Stimulated activated CD8-positive, alpha-beta memory T cell treated with anti-CD3 and anti-CD28 coated beads, Interleukin-7, amount 100 ng/mL, for 24 hours (primary cell): ENCODE measurements around the gene RPL7A.
"Not testable (repeated sequence)": the region's sequence is repeated elsewhere in the genome, so short reads cannot be mapped to it uniquely, and the experiment has no call there.

ENCODE experiments used
- DNase-seq: peaks from one replicate; pipeline ENCODE4 v3.0.0-alpha.2; 2020; ENCODE audit warnings: low read depth

RPL7A gene

GRCh38 chr9:133327834-133328484, 20.1 kb upstream of the RPL7A start:
- DNase-seq: no peak

DNA sequence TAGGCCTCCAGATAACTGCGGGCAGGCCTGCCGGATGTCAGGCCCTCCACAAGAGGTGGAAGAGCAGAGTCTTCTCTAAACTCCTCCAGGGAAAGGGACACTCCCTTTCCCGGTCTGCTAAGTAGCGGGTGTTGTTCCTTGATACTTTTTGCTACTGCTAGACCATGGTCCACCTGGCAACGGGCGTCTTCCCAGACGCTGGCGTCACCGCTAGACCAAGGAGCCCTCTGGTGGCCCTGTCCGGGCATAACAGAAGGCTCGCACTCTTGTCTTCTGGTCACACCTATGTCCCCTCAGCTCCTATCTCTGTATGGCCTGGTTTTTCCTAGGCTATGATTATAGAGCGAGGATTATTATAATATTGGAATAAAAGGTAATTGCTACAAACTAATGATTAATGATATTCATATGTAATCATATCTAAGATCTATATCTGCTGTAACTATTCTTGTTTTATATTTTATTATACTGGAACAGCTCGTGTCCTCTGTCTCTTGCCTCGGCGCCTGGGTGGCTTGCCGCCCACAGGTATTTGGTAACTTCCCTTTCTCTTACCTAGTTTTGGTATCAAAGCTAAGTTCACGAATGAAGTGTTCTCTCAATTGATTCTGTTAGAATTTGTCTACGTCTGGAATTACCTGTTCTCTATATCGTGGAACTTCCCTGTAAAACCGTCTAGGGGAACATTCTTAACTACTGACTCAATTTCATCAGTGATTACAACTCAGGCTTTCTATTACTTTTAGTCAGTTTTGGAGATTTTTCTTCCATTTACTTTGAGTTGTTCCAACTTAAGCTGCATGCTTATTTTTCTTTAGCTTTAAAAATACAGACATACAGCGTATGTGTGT, 18.5 kb upstream of the RPL7A start:
- not testable (repeated sequence) for DNase-seq

DNA sequence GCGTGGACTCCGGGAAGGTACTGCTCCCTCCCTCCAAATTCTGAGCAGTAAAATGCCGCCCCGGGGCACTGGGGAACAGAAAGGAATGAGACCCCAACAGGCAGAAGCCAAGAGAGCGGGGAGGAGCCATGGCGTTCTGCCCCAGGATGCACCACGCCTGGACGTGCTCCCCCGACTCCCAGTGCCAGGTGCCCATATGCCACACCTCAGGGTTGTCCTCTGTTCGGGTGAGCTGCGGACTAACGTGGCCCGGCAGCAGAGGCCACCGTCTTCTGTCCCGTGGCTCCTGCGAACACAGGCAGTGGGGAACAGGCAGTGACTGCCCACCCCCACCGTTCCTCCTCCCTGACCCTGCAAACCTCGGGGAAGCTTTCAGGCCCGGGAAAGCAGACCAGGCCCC, 16.8 kb upstream of the RPL7A start:
- no peak for DNase-seq

- DNase-seq: no peak
Measured at GRCh38 chr9:133331641-133332380, 16.2 kb upstream of the RPL7A start.

DNA sequence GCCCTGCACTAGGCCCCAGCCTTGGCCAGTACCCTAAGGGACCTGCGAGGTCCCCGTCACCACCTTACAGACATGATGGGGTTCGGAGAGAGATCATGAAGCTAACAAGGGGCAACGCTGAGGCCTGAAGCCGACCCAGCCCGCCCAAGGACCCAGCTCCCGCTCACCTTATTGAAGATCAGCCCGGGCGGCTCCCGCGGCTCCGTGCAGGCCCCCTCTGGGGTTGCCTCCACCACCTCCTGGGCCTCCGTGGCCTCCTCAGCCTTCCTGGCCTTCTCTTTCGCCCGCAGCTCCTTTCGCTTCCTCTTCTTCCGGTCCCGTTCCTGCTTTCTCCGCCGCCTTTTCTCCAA, 15.7 kb upstream of the RPL7A start:
- no peak for DNase-seq

- no peak for DNase-seq
Measured at GRCh38 chr9:133333011-133333410, 15.0 kb upstream of the RPL7A start.

GRCh38 chr9:133333566-133333965, 14.5 kb upstream of the RPL7A start:
- no peak for DNase-seq

DNA sequence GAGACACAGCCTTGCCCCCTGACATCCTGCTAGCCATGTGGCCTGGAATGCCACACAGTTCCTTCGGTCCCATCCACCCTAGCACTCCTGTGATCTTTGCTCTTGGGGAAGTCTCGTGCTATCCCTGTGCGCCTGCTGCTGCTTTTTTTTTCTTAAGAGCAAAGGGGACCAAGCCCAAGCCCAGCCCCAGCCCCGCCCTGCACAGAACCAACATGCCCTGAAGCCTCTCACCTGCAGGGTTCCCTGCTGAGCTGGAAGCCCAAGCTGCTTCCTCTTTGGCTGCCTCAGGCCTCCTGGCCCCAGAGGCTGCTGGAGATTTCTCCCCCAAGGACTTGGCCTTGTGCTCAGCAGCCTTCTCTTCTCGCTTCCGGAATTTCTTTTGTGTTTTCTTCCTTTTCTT, 13.9 kb upstream of the RPL7A start:
- no peak for DNase-seq

GRCh38 chr9:133334888-133335287, 13.1 kb upstream of the RPL7A start:
- not testable (repeated sequence) for DNase-seq

DNA sequence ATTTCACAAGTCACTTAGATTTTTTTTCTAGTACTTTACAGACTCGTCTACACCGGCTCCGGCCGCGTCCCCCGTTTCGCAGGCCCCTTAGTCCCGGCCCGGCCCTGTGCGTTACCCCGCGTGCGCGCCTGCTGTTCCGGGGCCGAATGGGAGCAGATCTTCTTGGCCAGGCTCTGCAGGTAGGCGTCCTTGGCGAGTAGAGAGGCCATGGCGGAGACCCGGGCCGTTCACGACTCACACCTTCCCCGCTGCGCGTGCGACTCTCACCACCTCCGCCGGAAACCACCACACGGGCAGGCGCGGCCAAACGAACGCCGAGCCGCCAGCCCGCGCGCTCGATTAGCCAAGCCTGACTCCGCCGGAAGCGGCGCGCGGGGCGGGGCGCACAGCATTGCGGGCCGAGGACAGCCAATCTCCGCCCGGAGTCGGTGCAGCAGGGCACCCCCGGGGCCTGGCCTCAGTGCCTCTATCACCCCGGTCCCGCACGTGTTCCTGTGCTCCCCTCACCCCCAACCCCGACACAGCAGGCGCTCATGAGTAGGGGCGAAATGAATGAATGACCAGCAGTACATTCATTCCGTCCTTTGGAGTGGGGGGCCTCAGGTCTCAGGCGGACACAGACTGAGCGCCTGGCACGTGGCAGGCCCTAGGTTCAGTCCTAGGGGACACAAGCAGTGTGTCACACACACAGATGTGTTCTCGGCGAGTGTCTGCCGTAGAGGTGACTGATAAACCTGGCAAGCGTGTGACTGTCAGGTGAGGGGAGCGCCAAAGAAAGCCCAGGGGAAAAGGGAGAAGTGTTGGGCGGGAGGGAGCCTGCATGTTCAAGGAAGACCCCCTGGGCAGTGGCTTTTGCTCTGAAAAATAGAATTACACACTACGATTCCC, 11.8 kb upstream of the RPL7A start, which contains the start of gene SURF6:
TSS of gene SURF6 (minus strand) at position 265 of the 888 bp plus-strand sequence. CDS start at position 209, 56 bp downstream.
- DNase-seq: peak; percentile 87

DNA sequence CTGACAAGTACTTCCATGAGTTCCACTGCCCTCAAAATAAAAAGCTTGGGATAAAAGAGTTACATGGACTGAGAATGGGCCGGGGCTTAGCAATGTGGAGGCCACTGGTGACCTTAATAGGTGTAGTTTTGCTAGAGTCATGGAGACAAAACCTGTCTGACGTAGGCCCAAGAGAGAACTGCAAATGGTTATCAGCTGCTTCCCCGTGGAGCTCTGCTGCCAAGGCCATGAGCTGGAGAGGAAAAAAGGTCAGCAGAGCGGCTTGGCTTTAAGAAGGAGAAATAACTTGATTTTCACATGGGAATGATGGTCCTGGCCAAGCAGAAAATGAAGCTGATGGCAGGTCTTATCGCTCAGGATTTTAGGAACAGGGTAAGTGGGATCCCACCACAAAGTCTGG, 8.4 kb upstream of the RPL7A start:
- DNase-seq: no peak

DNA sequence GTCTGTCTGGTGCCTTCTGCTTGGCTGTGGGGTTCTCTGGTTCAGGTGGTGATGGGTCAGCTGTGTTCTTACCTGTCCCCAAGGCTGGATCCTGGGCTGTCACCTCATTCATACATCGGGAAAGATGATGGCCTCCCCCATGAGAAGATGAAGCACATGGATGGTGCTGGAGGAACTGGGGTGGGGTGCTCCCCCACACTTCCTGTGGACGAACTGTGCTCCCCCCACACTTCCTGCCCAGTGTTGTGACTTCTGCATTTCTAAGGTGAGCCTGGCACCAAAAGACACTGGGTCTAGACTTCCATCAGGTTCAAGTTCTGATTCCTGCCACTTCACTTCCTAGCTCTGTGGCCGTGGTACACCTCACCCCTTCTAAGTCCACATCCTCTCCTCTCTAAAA, 7.8 kb upstream of the RPL7A start:
- no peak for DNase-seq

DNA sequence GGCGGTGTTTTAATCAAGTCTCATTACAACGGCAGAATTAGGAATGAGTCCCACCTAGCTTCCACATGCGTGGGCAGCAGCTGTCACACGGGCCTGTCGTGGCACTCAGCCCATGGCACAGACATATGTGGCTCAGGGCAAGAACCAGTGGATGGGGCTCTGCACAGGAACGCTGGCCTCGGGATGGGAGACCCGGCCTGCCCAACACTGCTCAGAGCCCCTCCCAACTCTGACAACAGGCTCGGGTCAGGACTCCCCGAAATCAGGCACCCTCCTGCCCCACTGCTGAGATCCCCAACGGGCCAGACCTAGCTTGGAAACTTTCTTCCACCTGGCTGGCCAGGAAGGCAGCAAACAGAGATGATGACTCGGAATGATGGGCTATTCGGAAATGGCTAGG, 7.1 kb upstream of the RPL7A start:
- DNase-seq: no peak

GRCh38 chr9:133341369-133342068, 6.5 kb upstream of the RPL7A start:
- DNase-seq: no peak

- no peak for DNase-seq
Measured at GRCh38 chr9:133342069-133342406, 6.0 kb upstream of the RPL7A start.

- DNase-seq: no peak
Measured at GRCh38 chr9:133342570-133342969, 5.4 kb upstream of the RPL7A start.

DNA sequence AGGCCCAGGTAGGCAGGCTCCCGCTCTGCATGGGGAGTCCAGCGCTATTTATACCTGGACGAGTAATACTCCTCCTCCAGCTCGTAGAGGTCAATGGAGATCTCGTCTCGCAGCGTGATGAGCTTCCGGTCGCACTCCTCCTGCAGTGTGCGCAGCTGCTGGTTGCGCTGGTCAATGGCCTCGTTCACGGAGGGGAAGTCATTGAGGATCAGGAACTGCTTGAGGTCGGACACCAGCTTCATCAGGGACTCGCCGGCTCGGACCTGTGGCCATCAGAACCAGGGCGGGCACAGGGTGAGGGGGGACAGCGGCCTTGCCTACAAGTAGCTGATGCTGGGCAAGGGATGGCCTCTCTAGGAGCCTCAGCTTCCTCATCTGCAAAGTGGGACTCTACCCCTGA, 3.9 kb upstream of the RPL7A start:
- DNase-seq: no peak

DNA sequence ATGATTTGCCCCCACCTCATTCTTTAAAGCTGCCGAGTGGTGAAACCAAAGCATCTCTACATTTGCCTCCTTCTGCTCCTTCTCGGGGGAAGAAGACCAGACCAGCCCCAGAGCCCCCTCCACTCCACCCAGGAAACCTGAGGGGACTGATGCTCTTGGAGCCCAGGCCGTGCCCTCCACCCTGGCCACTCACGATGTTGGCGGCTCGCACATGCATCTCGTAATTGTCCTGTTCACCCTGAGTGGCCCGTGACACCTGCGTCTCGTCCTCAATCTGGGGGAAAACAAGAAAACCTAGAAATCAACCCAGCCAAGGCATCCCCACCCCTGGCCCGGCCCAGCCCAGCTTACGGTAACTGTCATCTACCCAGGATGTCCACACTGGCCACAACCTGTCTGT, 3.0 kb upstream of the RPL7A start:
- DNase-seq: no peak

DNA sequence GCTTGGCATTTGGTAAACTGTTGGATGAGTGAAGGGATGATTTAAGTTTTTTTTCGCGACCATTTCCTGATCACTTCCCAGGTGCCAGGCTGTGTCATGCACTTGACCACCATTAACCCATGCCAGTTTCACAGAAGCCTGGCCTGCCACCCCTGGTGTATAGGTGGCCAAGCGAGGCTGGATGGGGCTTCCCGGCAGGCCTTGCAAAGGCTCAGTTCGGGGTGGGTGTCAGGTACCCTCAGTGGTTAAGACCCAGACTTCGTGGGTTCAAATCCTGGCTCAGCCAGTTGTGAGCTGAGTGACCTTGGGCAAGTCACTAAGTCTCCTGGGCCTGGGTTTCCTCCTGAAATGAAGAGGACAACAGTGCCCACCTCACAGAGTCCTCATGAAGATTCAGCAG, 2.4 kb upstream of the RPL7A start:
- DNase-seq: no peak

DNA sequence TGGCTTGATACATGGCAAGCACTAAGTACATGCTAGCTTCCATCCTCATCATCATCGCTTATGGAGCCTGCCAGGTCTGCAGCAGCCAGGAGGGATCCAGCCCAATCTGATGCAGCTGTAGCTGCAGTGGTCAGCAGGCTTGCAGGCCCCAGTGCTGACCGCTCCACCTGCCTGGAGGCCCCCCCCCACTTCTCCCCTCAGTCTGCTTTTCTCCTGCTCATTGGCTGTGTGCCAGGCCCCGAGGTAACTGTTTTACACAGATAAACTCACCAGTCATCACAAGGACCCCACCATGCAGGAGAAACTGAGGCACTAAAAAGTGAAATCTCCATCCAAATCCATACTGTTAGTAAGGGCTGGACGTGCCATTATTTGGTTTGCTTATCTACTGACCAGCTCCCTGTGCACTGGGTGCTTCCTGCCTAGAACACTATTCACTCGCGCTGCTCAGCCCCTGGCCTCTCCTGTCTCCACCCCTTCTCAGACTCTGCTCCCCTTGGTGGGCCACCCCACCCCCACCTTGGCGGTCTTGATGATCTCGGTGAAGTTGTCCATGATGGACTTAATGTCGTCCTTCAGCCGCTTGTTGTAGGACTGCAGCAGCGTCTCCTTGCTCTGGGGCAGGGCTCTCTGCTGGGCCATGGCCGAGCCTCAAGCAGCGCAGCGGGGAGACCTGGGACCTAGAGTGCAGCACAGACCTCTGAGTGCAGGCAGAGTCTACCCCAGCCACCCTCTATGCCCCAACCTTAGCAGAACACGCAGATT, 1.8 kb upstream of the RPL7A start:
- DNase-seq: no peak

GRCh38 chr9:133347515-133347984, 468 bp upstream of the RPL7A start:
- DNase-seq: no peak
